GM10847 (cell line): ENCODE data around the gene SCUBE2.

ENCODE experiments used
- POLR2A ChIP-seq: IDR thresholded peaks from 2 replicates; pipeline ENCODE4 v1.6.1; 2011; ENCODE audit not compliant: insufficient read length; ENCODE audit errors: extremely low read depth

SCUBE2 gene

GRCh38 chr11:9042488-9042887, 48.9 kb downstream of the SCUBE2 start:
- no peak for TF ChIP-seq POLR2A

DNA sequence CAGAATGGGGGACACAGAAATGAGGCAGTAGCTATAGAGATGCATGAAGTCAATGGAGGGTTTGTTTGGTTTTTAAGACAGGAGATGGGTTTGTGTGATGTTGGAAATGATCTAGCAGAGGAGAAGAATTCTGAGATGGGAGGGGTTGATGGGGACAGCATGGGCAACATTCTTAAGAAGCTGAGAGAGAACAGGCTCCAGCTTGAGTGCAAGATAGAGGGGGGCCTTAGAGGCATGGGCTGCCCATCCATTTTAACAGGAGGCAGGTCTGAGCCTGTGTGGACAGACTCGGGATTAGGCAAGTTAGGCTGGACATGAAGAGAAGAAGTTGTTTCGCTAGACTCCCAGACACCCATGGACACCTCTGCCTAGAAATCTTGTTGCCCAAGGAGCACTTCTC, 49.7 kb downstream of the SCUBE2 start:
- TF ChIP-seq POLR2A: no peak

- no peak for TF ChIP-seq POLR2A
Measured at GRCh38 chr11:9040410-9040809, 51.0 kb downstream of the SCUBE2 start.

DNA sequence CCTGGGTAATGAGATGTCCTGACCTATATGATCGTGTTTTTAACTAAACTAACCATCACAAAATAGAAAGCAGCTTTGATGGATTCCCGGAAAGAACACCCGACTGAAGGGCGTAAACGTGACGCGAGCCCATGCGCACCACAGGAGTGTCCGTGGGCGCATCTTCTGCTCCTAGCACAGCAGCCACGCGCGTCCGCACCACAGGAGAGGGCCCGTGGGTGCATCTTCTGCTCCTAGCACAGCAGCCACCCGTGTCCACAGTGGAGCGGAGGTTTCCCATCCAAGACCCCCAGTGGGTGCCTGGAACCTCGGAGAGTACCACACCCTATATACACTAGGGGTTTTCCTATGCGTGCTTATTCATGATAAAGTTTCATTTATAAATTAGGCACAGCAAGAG, 51.5 kb downstream of the SCUBE2 start:
- TF ChIP-seq POLR2A: no peak

DNA sequence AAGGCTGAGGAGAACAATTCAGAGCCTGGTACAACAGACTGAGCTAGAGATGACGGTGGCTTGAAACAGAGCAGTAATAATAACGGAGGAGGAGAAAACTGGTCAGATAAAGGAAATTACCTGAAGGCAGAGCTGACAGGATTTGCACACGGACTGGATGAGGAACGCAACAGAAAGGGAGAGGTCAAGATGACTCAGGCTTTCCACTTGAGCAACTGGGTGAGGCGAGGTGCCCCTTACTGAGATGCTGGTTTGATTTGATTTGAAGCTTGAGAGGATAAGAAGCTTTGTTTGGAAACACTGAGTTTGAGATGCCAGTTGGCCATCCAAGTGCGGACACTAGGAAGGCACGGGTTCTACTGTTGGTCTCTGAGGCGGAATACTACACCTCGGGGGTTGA, 52.2 kb downstream of the SCUBE2 start:
- no peak for TF ChIP-seq POLR2A

DNA sequence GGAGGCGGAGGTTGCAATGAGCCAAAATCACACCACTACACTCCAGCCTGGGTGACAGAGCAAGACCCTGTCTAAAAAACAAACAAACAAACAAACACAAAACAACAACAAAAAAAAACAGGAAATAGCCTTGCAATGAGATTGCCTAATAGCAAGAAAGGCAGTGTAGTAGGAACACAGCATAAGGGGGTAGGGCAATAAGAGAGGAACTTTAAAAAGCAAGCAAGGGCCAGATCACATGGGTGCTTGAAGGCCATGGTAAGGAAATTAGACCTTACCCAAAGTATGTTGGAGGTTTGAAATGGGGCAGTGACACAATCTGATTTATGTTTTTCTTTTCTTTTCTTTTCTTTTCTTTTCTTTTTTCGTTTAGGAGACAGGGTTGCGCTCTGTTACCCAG, 52.9 kb downstream of the SCUBE2 start:
- no peak for TF ChIP-seq POLR2A

- no peak for TF ChIP-seq POLR2A
Measured at GRCh38 chr11:9037963-9038362, 53.4 kb downstream of the SCUBE2 start.

GRCh38 chr11:9037046-9037780, 54.2 kb downstream of the SCUBE2 start:
- no peak for TF ChIP-seq POLR2A

DNA sequence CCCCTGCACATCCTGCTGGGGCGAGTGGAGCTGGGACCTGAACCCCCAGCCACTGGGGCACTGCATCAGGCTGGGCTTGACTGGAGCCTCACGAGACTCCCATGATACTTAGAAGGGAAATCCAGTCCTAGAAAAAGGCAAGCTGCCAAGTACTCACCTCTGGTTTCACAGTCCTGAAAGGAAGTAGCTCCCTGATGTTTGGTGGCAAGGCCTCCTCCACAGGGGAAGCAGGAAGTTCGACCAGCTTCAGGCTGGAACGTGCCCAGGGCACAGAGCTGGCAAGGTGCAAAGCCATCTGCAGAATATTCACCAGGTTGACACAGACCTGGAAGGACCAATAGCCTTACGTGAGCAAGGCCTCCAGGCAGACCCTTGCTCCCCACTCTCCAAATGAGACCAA, 60.8 kb downstream of the SCUBE2 start:
- TF ChIP-seq POLR2A: no peak

DNA sequence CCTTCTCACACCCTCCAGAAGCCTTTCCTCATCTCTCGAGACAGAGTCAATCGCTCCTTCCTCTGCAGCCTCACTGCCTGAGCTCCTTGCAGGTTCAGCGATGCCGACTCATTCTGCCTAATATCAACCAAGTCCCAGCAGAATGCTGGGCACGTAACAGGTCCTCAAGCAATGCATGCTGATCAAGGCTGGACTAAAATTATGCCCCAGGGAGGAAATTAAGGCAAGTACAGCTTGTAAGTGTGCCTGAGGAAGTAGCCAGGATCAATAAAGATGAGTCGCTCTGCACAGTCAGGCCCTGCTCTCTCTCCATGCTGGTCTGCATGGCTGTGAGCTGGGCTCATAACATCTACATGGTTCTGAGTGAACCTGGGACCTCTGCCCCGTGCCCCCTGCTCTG, 62.0 kb downstream of the SCUBE2 start:
- no peak for TF ChIP-seq POLR2A

GRCh38 chr11:9028581-9028980, 62.8 kb downstream of the SCUBE2 start:
- no peak for TF ChIP-seq POLR2A

- TF ChIP-seq POLR2A: no peak
Measured at GRCh38 chr11:9025101-9025850, 66.1 kb downstream of the SCUBE2 start.

DNA sequence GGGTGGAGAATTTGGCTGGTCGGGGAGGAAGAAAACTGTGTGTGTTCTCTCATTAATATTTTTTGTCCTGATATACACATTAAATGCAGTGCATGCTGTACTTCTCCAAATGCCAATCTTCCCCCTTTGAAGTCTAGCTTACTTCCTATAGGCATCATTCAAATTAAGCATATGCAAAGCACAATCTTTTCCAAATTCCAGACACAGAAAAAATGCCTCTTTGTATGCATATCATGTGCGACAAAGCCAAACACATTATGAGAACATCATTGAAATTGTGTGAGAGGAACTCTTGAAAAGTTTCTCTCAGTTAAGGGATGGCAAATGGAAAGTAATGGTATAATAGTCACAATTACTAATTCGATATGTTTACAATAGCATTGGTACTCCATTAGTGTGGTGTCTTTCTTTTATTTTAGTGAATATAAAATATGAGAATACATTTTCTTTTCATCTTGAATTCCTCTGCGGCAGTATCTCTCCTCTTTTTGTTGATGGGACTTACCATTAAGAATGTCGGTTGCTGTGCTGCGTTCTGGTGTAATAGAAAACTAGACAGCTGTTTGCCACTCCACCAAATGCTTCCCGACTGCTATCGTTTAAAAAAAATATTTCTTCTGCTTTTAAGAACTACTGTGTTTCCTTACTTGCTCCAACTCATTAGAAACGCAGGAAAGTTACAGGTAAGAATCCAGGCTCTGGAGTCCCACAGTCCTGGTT, 68.3 kb downstream of the SCUBE2 start:
- no peak for TF ChIP-seq POLR2A

- TF ChIP-seq POLR2A: no peak
Measured at GRCh38 chr11:9020916-9021315, 70.5 kb downstream of the SCUBE2 start.

- no peak for TF ChIP-seq POLR2A
Measured at GRCh38 chr11:9019861-9020260, 71.5 kb downstream of the SCUBE2 start.

DNA sequence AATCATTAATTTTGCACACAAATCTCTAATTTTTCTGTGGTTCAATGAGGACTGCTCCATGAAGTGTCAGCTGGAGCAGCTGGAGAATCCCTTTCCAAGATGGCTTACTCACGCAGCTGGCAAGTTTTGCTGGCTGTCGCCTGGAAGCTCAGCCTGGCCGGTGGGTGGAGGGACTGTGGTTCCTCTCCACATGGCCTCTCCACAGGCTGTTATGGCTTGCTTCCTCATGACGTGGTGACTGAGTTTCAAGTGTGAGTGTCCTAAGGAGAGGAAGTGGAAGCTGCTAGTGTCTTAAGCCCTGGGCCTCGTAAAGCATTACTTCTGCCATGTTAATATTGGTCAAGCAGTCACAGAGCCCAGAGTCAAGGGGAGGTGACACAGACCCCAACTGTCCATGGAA, 73.6 kb downstream of the SCUBE2 start:
- no peak for TF ChIP-seq POLR2A
